ENCODE measurements around the gene CTCF. TPM values are rescaled to one million over a fixed set of nuclear protein-coding genes. Genes with fewer than 3 reads are reported as not detected.

Gene CTCF
- total and polyA plus RNA-seq, 10 of the 15 experiments (the other 5 are each of a cell fraction or from before 2014, with no cell fraction given): 9.1 to 55.0 (median 41.8) TPM

DNA sequence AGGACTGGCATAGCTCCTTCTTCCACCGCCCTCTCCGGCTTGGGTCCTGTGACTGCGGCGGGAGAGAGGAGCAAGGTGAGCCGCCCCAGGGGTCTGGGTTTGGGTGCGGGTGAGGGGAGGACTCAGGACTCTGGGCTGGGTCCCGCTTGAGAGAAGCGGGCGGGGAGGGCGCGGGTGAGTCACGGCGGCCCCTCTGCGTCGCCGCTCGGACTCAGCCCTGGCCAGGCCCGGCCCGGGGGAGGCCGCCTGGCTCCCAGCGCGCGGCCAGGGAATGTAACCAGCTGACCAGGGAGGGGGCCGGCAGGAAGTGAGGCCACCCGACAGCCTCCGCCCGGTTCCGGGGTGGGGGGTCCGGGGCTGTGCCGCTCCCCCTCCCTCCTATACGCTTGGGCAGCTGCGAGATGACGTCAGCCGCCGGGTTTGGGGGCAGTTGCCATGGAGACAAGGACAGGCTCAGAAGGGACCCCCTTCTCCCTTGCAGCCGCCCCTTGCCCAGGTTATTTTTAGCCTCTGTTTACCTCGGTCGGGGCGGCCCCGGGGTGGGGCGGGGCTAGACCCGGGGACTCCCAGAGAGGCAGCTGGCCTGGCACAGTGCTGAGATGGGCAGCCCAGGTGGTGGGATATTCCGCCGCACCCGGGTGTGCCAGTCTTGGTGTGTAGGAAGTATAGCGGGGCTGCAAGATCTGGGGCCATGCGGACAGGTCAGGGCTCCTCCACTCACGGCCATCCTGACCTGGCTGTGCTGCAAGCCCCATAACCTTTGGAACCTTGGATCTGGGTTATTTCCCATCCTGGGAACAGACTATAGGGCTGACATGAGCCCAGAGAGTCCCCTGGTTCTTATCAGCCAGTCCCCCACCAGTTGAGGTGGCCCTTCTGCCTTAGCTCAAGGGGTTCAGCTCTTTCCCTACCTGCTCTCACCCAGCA, 32.0 kb upstream of the CTCF start (continued):
- no peak for TF ChIP-seq HDAC6 (IDR thresholded peaks at IDR 0.05; ENCODE audit: unreplicated experiment)
- TF ChIP-seq, protein P1, sequence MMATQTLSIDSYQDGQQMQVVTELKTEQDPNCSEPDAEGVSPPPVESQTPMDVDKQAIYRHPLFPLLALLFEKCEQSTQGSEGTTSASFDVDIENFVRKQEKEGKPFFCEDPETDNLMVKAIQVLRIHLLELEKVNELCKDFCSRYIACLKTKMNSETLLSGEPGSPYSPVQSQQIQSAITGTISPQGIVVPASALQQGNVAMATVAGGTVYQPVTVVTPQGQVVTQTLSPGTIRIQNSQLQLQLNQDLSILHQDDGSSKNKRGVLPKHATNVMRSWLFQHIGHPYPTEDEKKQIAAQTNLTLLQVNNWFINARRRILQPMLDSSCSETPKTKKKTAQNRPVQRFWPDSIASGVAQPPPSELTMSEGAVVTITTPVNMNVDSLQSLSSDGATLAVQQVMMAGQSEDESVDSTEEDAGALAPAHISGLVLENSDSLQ (IDR thresholded peaks at IDR 0.05): no peak
- no peak for TF ChIP-seq SP1 (IDR thresholded peaks at IDR 0.05; ENCODE audit: low read depth, low read length)
- peak; percentile 44; the same call in 1 of the 2 replicates for TF ChIP-seq PAX5 (IDR thresholded peaks at IDR 0.05; ENCODE audit: borderline replicate concordance, low read depth, low read length)
- peak; percentile 86 for TF ChIP-seq BMI1 (IDR thresholded peaks at IDR 0.05; ENCODE audit: borderline replicate concordance)
- TF ChIP-seq IKZF1 (conservative IDR thresholded peaks at IDR 0.05): peak; percentile 67
- TF ChIP-seq, protein P2, sequence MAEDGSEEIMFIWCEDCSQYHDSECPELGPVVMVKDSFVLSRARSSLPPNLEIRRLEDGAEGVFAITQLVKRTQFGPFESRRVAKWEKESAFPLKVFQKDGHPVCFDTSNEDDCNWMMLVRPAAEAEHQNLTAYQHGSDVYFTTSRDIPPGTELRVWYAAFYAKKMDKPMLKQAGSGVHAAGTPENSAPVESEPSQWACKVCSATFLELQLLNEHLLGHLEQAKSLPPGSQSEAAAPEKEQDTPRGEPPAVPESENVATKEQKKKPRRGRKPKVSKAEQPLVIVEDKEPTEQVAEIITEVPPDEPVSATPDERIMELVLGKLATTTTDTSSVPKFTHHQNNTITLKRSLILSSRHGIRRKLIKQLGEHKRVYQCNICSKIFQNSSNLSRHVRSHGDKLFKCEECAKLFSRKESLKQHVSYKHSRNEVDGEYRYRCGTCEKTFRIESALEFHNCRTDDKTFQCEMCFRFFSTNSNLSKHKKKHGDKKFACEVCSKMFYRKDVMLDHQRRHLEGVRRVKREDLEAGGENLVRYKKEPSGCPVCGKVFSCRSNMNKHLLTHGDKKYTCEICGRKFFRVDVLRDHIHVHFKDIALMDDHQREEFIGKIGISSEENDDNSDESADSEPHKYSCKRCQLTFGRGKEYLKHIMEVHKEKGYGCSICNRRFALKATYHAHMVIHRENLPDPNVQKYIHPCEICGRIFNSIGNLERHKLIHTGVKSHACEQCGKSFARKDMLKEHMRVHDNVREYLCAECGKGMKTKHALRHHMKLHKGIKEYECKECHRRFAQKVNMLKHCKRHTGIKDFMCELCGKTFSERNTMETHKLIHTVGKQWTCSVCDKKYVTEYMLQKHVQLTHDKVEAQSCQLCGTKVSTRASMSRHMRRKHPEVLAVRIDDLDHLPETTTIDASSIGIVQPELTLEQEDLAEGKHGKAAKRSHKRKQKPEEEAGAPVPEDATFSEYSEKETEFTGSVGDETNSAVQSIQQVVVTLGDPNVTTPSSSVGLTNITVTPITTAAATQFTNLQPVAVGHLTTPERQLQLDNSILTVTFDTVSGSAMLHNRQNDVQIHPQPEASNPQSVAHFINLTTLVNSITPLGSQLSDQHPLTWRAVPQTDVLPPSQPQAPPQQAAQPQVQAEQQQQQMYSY (CRISPR knock-in tag; IDR thresholded peaks at IDR 0.05): no peak
- no peak for TF ChIP-seq JUNB (IDR thresholded peaks at IDR 0.05)
- TF ChIP-seq PAX8 (IDR thresholded peaks at IDR 0.05): no peak
- no peak for TF ChIP-seq SPI1 (IDR thresholded peaks at IDR 0.05; ENCODE audit: borderline replicate concordance, insufficient read depth, low read depth, low read length)
- peak in 1 of 2 experiments; percentile 35; a peak in 1 of 4 replicates for TF ChIP-seq BHLHE40 (IDR thresholded peaks at IDR 0.05; ENCODE audit: borderline replicate concordance in 1 of 2, low read depth in 2 of 2, low read length in 1 of 2)
- TF ChIP-seq, protein P3, sequence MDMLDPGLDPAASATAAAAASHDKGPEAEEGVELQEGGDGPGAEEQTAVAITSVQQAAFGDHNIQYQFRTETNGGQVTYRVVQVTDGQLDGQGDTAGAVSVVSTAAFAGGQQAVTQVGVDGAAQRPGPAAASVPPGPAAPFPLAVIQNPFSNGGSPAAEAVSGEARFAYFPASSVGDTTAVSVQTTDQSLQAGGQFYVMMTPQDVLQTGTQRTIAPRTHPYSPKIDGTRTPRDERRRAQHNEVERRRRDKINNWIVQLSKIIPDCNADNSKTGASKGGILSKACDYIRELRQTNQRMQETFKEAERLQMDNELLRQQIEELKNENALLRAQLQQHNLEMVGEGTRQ (IDR thresholded peaks at IDR 0.05; ENCODE audit: borderline replicate concordance, low read depth, low read length): no peak
- TF ChIP-seq NBN (IDR thresholded peaks at IDR 0.05): peak; percentile 84
- TF ChIP-seq ATF7 (IDR thresholded peaks at IDR 0.05; ENCODE audit: low read depth): peak; percentile 95
- 0 out of 2 replicates have a peak, but pooled peaks have one; percentile 45 for TF ChIP-seq MEF2A (IDR thresholded peaks at IDR 0.05; ENCODE audit: insufficient read depth, low read depth, low read length)
- TF ChIP-seq DPF2 (IDR thresholded peaks at IDR 0.05): peak; percentile 46
- TF ChIP-seq, protein P4, sequence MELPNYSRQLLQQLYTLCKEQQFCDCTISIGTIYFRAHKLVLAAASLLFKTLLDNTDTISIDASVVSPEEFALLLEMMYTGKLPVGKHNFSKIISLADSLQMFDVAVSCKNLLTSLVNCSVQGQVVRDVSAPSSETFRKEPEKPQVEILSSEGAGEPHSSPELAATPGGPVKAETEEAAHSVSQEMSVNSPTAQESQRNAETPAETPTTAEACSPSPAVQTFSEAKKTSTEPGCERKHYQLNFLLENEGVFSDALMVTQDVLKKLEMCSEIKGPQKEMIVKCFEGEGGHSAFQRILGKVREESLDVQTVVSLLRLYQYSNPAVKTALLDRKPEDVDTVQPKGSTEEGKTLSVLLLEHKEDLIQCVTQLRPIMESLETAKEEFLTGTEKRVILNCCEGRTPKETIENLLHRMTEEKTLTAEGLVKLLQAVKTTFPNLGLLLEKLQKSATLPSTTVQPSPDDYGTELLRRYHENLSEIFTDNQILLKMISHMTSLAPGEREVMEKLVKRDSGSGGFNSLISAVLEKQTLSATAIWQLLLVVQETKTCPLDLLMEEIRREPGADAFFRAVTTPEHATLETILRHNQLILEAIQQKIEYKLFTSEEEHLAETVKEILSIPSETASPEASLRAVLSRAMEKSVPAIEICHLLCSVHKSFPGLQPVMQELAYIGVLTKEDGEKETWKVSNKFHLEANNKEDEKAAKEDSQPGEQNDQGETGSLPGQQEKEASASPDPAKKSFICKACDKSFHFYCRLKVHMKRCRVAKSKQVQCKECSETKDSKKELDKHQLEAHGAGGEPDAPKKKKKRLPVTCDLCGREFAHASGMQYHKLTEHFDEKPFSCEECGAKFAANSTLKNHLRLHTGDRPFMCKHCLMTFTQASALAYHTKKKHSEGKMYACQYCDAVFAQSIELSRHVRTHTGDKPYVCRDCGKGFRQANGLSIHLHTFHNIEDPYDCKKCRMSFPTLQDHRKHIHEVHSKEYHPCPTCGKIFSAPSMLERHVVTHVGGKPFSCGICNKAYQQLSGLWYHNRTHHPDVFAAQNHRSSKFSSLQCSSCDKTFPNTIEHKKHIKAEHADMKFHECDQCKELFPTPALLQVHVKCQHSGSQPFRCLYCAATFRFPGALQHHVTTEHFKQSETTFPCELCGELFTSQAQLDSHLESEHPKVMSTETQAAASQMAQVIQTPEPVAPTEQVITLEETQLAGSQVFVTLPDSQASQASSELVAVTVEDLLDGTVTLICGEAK (IDR thresholded peaks at IDR 0.05; ENCODE audit: borderline replicate concordance): peak; percentile 57; the same call in 1 of the 2 replicates
- peak; percentile 72; the same call in 1 of the 2 replicates for TF ChIP-seq CREM (IDR thresholded peaks at IDR 0.05; ENCODE audit: low read depth)
- no peak for TF ChIP-seq EZH2 (IDR thresholded peaks at IDR 0.05; ENCODE audit: borderline replicate concordance, control insufficient read depth, low read depth, low read length)
- no peak for TF ChIP-seq NRF1 (conservative IDR thresholded peaks at IDR 0.05; ENCODE audit: low read depth, low read length)
